Activated naive CD8-positive, alpha-beta T cell treated with anti-CD3 and anti-CD28 coated beads, Interleukin-2, amount 50 U/mL, for 16 hours (primary cell): ENCODE data around the gene ATP8B2.
"Not testable (repeated sequence)": the region's sequence is repeated elsewhere in the genome, so short reads cannot be mapped to it uniquely, and the experiment has no call there.

ENCODE experiments used
- DNase-seq: peaks from one replicate; pipeline ENCODE4 v3.0.0-alpha.2; 2020; ENCODE audit warnings: low read depth, low spot score

ATP8B2 gene

DNA sequence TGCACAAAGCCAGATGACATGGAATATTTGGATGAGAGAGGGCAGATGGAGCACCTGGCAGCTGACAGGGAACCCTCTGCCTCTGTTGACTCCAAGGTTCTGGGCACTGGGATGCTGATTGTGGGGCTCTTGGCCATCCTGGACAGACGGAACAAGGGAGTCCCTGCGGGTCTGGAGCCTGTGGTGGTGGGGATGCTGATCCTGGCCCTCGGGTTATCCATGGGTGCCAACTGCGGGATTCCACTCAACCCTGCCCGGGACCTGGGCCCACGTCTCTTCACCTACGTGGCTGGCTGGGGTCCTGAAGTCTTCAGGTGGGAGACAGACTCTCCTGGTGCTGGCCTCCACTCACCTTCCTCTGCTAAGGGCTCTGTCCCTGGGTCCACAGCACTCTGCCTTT lies 1.8 kb upstream of the ATP8B2 start:
- DNase-seq, result no peak

DNA sequence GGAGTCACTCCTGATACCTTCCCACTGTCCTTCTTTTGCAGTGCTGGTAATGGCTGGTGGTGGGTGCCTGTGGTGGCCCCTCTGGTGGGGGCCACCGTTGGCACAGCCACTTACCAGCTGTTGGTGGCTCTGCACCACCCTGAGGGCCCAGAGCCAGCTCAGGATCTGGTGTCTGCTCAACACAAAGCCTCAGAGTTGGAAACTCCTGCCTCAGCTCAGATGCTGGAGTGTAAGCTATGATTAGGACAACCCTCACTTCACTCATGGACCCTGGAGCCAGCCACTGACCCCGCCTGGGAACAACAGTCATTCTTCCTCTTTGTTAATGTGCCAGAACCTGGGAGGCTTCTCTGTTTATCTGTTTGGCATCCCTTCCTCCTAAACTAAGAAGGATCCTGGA lies 1.1 kb upstream of the ATP8B2 start:
- DNase-seq, result no peak

DNA sequence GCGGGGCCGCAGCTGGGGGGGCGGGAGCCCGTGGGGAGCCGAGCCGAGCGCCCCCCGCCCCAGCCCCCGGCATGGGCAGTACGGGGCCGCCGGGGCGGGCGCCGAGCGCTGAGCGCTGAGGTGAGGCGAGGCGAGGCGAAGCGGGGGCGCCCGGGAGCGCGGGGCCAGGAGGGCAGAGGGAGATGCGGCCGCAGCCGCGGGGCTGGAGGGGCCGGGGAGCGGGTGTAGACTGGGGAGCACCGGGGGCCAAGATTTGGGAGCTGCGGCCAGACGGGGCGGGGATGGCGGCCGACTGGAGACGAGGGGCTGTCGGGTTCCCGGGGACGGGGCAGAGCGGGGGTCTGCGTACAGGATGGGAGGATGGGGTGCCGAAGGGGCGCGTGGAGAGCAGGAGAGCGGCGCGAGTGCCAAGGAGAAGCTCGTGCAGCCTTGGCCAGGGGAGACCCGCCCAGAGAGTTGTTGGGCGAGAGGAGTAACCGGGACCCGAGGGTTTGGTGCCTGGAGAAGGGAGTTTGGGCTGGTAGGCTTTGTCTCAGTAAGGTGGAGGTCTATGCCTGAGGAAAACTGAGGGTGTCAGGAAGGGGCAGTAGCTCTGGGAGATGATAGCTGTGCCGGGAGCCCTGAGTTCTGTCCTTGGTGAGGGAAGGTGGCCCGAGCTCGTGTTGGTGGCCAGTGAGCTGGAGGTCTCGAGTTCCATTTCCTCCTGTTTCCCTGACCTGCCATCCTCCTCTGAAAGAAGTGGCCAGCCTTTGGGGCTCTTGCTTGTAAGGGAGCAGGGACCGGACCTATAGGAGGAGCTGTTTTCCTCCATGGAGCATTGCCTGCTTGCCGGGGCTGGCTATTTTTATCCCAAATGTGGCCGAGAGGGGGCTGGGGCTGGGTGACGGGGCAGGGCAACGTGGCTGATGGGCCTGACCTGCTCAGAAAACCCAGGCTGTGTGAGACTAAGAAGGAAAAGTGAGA lies 539 bp downstream of the ATP8B2 start:
- DNase-seq, result no peak

DNA sequence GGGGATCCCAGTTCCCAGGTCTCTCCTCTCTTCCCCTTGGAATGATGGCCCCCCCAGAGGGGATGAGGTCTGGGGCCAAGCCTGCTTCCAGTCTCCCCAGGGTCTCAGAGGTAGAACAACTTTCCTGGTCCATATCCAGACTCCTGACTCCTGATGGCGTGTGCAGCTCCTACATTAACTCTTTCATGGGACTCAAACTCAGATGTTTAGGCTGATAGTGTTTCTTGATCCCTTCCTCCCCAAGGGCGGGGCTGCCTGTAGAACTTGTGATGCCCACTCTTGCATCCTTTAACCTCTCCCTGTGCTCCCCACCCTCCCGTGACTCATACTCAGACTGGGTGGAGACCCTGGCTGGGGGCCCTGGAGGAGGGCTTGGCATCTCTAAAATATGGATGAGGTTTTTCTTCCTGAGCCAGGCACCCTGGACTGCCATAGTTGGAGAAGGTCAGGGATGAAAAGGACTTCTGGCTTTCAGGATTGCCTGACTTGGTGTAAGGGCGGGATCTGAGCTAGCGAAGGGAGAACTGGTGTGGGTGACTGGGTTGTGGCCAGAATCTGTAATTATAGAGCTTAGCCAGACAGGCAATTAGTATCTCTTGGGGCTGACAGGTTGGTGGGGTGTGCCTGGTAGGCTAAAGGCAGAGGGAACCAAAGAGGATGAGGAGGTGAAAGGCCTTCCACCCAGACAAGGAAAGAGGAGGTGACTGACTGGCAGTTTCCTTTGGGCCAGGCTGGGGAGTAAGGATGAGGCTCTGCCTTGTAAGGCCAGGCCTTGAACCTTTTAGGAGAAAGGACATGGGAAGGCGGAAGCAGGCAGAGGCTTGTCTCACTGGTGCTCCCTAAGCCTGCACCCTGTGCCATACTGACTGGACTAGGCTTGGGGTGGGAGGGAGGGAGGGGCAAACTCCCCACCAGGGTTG lies 1.5 kb downstream of the ATP8B2 start:
- no peak for DNase-seq

DNA sequence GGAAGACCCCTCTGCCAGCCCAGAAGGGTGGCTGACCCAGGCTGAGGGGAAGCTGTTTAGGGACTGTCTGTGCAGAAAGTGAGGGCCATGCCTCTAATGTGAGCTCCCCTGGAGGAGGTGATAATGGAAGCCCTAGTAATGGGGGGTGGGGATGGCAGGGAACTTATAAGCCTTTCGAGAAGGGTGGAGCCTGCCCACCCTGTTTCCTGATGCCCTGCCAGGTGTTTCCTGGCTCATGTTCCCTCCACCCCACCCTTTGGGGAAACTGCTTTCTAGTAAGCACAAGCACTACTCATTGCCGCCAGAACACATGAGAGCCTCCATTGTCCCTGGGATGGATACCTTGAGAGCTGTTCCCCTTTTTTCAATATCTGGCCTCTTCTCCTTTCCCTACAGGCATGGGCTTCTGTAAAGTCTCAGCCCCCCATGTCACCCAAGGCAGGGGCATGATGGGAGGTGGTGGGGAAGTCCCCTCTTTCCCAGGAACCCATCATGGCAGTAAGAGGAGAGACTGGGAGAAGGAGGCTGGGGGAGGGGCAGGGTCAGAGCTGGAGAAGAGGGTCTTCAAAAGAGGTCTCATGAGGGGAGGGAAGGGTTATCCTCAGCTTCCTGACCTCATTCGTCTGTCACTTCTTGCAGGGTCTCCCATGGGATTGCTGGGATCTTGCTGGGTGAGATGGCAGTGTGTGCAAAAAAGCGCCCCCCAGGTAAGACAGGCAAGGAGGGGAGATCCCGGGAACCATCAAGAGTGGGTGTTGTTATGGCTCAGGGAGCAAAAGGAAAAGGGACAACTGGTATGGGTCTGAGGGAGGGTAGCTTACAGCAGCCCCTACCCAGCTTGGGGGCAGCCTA lies 2.4 kb downstream of the ATP8B2 start:
- DNase-seq, result no peak

DNA sequence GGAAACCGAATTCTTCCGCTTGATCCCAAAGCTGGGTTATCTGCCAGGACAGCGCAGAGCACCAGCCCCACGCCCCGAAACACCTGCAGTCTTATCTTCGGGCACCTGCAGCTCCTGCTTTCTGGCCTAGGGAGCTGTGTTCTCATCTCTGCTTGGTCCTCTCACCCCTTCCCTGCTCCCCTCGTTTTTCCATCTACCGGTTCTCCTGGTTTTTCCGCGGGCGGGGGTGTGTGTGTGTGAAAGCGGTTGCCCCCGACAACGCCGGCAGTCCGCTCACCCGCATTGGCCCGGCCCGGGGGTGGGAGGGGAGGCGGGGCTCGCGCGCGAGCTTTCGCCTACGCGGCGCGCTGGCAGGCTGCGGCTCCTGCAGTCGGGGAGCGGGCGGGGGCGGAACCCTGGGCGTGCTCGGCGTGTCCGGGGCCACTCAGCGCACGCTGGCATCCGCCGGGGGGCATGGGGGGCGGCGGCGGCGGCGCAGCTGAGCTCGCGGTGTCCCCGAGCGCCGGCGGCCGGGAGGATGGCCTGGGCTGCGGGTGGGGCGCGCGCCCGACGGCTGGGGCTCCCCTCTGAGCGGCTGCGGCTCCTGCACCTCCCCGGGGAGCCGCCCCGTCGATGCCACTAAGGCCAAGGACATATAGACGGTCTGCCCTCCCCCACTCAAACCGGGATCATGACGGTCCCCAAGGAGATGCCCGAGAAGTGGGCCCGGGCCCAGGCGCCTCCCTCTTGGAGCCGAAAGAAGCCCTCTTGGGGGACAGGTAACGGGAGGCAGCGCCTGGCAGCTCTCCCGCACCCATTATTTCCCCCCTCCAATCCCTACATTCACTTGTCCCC lies 3.2 kb downstream of the ATP8B2 start:
- peak; percentile 75 for DNase-seq

DNA sequence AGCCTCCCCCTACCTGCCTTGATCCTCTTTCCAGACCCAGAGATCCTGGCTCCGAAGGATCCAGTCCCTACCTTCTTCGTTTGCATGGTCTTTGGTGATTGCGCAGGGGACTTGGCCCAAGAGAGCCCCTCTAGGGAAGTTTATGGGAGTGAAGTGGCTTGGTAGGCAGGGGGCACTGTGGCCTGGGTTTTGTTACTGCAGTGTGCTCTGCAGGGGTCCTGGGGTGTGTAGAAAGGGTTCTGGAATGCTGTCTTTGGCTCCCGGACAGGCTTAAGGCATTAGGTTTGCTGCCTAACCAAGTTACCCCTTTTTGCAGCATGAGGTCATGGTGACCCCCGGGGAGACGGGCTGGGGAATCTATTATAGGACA lies 3.8 kb downstream of the ATP8B2 start:
- no peak for DNase-seq

DNA sequence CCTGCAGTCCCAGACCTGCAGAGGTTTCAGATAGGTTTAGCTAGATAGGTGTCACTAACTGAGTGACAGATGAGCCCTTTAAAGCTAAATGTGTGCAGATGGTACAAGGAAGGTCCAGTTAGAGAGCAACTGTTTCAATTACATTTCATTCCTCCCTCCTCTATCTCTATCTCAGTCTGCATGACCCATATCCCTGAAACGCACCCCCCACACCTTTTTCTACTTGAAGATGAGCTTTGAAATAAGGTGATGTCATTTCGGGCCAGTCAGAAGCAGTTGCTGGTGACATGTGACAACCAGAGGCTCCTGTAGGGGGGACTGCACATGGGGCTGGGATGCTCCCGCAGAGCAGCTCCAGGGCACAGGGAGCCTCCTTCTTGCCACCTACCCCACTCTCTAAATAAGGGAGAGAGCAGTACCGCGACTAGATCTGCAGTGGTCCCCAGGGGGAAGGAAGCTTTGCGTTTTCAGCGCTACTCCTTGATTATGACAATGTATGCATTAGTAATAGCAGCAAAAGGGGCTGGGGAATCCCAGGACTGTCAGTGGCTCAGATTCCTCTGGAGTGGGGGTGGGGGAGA lies 4.3 kb downstream of the ATP8B2 start:
- DNase-seq, result no peak

DNA sequence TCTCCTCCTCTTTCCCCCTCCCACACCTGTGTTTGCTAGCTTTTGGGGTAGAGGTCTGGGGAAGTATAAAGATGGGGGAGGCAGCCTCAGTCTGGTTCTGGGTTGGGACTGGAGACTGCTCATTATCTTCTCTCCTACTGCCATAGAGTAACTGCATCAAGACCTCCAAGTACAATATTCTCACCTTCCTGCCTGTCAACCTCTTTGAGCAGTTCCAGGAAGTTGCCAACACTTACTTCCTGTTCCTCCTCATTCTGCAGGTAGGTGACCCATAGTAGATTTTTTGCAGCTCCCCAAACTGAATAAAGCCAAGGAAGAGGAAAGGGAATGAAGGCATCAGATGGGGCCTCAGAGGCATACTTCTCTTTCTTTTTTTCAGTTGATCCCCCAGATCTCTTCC lies 5.3 kb downstream of the ATP8B2 start:
- no peak for DNase-seq

DNA sequence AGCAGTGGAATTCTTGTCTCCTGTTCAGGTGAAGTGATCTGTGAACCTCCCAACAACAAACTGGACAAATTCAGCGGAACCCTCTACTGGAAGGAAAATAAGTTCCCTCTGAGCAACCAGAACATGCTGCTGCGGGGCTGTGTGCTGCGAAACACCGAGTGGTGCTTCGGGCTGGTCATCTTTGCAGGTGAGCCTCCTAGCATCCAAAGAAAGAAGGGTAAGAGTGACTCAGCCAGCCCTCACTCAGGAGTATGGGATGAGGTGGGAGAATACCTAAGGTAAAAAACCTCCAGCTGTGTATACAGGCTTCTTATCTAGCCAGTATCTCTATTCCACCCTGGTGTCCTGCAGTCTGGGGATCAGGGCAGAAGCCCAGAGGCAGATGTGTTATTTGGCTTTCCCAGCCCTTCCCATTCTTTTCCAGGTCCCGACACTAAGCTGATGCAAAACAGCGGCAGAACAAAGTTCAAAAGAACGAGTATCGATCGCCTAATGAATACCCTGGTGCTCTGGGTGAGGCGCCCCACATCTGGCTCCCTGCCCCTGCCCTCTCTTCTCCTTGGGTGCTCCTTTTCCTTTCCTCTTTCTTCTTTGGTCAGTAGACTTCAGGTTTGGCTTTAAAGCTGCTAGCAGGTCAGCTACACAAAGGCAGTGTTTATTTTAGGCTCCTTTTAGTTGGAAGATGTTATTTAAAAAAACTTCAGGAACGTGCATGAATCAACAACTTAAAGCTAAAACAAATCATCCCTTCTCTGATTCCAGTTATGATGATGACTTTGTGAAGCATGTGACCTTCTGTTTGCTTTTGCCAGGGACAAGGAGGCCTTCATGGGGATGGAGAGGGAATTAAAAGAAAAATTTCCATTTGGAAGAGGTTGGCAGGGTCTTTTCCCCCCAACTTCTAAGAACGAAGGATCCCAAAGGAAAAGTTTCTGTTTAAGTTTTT lies 9.0 kb downstream of the ATP8B2 start:
- no peak for DNase-seq

DNA sequence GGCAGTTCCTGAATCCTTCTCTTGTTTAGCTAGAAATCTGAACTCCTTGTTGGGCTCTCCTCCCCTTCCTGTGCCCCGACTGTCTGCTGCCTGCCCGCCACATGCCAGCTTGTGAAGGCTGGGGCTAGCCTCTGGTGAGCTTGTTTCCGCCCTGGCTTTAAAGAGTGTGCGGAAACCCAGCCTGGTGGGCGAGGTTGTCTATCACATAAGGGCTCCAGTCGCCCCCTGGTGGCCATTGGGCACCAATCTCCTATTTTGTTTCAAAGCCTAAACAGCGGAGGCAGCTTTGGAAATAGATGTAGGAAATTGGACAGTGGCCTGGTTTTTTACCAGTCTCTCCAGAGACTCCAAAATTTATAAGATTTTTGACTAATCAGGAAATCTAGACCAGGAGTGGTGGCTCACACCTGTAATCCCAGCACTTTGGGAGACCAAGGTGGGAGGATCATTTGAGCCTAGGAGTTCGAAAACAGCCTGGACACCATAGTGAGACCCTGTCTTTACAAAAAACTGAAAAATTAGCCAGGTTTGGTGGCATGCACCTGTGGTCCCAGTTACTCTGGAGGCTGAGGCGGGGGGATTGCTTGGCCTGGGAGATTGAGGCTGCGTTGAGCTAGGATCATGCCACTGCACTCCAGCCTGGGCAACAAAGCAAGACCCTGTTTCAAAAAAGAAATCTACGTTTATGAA lies 9.8 kb downstream of the ATP8B2 start:
- peak; percentile 87 for DNase-seq

DNA sequence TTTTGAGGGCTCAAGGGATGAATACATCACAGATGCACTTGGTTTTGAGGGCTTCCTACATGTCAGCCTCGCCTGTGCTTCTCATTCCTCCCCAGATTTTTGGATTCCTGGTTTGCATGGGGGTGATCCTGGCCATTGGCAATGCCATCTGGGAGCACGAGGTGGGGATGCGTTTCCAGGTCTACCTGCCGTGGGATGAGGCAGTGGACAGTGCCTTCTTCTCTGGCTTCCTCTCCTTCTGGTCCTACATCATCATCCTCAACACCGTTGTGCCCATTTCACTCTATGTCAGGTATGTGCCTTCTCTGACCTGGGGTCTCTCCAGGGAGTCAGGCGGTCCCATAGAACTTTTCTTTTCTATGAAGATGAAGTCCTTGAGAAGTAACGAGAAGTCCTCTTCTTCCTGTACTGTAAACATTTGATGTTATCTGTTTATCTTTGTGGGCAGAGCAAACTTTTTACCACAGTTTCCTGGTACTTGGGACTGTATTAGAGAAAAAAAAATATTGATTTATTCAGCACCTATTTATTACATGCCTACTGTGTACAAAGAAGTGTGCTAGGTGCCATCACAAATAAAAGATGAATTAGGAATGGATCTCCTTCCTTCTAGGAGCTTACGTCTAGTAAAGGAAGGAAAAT lies 12.0 kb downstream of the ATP8B2 start:
- no peak for DNase-seq

DNA sequence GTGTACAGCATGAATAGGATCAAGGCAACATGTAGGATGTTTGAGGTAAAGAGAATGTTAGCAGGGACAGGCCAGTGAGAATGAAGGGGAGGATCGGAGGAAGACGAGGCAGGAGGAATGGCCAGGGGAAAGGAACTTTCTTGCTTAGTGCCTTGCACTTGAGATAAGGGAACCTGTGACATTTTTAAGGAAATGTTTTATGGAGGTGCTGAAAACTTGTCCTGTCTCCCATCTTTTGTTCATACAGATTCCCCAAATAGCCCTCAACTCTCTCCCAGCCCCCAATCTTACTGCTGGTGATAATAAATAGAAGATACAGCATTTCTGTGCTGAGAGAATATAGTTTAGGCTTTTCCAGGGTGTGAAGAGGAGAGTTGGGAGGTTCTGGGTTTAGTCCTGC lies 13.6 kb downstream of the ATP8B2 start:
- no peak for DNase-seq

DNA sequence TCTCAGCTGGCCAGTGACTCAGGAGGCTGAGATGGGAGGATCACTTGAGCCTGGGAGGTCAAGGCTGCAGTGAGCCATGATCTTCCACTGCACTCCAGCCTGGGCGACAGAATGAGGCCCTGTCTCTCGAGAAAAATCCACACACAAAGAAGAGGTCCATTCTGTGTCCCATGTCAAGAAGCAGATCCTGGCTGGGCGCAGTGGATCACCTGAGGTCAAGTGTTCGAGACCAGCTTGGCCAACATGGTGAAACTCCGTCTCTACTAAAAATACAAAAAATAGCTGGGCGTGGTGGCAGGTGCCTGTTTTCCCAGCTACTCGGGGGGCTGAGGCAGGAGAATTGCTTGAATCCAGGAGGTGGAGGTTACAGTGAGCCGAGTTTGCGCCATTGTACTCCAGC lies 16.0 kb downstream of the ATP8B2 start:
- DNase-seq, result not testable (repeated sequence)

DNA sequence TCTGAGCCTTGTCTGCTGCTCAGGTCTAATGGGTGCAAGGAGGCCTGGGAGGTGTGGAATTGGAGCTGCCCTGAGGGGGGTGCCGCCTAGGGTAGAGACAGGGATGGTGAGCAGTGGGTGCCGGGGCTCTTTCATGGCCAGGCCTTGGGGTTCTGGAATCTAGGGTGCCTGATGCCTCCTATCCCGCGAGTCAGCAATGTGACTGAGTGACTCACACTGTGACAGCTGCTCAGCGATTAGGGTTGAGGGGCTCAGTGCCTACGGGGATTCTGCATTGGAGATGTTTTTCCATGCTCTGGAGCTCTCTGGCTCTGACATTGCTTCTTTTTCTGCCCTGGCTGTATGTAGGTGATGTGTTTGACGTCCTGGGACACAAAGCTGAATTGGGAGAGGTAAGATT lies 16.8 kb downstream of the ATP8B2 start:
- no peak for DNase-seq

DNA sequence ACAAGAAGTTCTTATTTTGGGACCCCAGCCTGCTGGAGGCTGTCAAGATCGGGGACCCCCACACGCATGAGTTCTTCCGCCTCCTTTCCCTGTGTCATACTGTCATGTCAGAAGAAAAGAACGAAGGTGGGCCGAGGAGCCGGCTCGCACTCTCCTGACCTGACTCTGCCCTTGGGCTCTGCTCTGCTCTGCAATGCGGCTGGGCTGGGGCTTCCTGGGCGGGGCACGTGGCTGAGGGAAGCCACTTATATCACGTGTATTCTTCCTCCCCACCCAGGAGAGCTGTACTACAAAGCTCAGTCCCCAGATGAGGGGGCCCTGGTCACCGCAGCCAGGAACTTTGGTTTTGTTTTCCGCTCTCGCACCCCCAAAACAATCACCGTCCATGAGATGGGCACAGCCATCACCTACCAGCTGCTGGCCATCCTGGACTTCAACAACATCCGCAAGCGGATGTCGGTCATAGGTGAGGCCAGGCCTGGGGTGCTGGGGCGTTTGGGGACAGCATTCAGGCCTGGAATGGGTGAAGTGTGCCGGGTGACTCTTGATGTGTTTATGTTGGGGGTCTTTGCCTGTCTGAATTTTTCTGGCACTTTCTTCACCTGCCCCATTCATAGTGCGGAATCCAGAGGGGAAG lies 17.6 kb downstream of the ATP8B2 start:
- peak; percentile 40 for DNase-seq

DNA sequence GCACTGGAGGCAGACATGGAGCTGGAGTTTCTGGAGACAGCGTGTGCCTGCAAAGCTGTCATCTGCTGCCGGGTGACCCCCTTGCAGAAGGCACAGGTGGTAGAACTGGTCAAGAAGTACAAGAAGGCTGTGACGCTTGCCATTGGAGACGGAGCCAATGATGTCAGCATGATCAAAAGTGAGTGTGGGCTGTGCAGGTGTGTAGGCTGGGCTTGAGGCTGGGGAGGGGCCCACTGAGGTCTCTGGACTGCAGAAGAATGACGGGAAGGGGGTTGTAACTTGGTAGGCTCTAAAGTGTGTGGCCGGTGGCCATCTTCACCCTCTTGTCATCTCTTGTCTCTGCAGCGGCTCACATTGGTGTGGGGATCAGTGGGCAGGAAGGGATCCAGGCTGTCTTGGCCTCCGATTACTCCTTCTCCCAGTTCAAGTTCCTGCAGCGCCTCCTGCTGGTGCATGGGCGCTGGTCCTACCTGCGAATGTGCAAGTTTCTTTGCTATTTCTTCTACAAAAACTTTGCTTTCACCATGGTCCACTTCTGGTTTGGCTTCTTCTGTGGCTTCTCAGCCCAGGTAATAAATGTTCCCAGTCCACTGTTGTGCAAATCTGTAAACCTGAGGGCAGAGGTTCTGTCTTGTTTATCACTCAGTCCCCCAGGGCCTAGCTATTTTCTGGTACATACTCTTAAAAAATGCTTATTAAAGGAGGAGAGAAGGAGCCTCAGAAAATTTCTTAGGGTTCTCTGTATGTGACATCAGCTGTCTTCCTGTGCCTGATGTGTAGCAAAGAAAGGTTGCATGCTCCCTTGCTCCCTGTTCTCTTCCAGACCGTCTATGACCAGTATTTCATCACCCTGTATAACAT lies 19.9 kb downstream of the ATP8B2 start:
- DNase-seq, result no peak
